Urothelium cell line (cell line): ENCODE measurements around the gene TOP1.

ENCODE experiments used
- DNase-seq: peaks from one replicate; pipeline ENCODE4 v3.0.0; 2011; ENCODE audit warnings: low spot score, mixed read lengths
- FAIRE-seq: peaks from 2 replicates; lab custom pipeline; 2011; peaks lifted over from hg19 to GRCh38; lab: Jason Lieb, UNC

TOP1 gene

GRCh38 chr20:41163821-41164220, 135.2 kb downstream of the TOP1 start:
- DNase-seq: no peak
- no peak for FAIRE-seq

DNA sequence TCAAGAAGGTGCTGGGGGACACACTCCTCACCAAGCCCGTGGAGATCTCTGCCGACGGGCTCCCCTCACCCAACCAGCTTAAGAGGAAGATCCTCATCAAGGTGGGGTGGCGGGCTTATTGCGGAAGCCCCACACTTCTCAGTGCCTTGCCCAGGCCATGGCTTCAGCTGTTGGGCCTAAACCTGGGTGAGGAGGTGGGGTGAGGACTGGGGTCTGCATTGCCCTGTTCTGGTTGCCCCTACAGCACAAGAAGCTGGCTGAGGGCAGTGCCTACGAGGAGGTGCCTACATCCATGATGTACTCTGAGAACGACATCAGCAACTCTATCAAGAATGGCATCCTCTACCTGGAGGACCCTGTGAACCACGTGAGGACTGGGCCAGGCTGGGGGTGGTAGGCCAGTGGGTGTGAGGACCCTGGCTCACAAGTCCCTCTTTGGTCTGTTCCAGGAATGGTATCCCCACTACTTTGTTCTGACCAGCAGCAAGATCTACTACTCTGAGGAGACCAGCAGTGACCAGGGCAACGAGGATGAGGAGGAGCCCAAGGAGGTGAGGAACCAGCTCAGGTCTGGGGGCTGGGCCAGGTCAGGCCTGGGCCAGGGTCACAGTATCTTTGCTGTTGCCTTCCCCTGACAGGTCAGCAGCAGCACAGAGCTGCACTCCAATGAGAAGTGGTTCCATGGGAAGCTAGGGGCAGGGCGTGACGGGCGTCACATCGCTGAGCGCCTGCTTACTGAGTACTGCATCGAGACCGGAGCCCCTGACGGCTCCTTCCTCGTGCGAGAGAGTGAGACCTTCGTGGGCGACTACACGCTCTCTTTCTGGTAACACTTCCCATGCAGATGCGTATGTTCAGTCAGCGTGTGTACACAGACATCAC, 136.6 kb downstream of the TOP1 start:
- FAIRE-seq (no peak), DNase-seq (no peak)

DNA sequence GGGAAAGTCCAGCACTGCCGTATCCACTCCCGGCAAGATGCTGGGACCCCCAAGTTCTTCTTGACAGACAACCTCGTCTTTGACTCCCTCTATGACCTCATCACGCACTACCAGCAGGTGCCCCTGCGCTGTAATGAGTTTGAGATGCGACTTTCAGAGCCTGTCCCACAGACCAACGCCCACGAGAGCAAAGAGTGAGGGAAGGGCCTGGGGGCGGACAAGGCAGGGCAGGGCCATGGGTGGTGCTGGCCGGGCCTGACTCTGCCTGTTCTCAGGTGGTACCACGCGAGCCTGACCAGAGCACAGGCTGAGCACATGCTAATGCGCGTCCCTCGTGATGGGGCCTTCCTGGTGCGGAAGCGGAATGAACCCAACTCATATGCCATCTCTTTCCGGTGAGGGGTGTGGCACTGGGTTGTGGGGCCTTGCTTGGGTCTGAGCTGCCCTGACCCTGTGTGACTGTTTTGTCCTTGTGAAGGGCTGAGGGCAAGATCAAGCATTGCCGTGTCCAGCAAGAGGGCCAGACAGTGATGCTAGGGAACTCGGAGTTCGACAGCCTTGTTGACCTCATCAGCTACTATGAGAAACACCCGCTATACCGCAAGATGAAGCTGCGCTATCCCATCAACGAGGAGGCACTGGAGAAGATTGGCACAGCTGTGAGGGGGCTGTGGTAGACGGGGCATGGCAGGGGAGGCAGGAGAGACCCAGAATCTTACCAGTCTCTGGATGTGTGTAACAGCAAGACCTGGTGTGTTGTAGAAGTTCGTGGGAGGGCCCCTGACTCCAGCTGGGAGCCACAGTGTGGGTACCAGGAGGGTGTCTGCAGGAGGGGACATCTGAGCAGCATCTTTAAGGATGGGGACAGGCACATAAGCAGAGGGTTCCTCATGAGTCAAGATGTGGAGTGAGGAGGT, 137.8 kb downstream of the TOP1 start:
- FAIRE-seq: no peak

DNA sequence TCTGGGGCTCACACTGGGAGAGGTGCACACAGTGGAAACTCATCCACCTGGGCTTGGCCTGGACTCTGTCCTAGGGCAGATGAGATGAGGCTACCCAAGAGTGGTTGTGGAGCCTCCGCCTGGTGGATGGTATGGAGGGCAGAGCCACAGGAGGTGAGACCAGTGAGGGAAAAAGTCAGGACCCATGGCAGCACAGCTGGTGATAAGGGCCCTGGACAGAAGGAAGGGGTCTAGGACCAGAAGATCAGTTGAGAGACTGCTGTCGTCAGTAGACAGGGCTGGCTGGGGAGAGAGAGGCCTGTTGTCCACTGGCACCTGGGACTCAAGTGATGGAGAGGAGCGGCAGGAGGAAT, 138.5 kb downstream of the TOP1 start:
- FAIRE-seq (no peak), DNase-seq (no peak)

More for the DNA sequence above, 137.8 kb downstream of the TOP1 start:
- DNase-seq: no peak

DNA sequence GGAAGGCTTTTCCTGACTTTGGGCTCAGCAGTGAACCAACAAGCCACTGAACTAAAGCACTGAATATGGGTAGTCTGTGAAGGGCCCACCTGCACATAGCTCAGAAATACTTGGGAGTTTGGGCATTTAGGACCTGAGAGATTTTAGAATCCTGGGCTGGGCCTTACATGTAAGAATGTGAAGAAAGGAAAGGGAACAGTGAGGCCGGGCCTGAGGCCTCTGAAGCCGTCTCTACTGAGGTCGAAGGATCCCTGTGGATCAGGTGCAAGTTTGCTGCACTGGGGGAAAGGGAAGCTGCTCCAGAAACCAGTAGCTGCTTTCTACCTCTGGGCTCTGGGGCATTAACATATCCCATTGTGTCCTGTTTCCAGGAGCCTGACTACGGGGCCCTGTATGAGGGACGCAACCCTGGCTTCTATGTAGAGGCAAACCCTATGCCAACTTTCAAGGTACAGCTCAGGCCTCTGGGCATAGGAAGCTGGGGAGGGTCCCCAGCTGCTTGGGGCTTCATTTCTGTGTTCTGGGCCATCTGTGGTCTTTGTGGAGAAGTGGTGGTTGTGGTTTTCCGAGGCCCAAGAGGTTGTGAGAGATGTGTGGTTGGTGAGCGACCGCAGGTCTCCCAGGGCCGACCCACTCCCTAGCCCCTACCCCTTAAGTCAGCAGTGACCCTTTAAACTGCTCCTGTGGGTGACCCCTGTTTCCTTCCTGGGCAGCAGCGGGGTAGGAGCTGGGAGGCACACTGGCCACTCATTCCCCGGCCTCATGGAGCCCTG, 139.0 kb downstream of the TOP1 start:
- FAIRE-seq (no peak), DNase-seq (no peak)

DNA sequence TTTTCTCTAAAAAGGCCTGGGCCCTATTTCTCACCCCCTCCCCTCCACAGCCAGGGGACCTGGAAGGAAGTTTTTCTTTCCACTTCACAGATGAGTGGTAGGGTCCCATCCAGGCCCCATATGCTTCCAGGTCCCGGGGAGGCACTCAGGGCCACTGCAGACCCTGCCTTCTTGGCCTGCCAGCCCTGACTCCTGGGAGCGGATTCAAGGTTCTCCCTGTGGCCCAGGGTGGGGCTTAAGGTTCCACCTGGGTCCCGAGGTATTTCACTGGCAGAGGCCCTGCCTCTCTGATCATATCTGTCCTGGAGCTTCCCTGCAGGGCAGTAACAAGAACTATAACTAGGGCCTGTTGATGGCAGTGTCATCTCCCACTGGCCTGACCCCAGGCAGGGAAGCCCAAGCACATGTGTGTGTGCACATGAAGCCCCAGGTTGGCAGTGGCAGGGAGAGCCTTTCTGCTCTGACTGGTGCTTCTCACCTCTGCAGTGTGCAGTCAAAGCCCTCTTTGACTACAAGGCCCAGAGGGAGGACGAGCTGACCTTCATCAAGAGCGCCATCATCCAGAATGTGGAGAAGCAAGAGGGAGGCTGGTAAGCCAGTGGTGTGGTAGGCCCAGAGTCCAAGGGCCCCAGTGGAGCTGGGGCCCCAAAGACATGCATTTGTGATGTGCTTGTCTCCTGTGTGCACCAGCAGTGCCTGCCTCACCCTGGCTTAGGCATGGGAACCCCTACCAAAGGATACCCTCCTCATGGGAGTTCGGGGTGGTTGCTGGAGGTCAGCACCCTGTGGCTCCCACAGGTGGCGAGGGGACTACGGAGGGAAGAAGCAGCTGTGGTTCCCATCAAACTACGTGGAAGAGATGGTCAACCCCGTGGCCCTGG, 139.9 kb downstream of the TOP1 start:
- FAIRE-seq (no peak), DNase-seq (no peak)

- FAIRE-seq: no peak
- DNase-seq: no peak
Observed at GRCh38 chr20:41169162-41169690, 140.6 kb downstream of the TOP1 start.

DNA sequence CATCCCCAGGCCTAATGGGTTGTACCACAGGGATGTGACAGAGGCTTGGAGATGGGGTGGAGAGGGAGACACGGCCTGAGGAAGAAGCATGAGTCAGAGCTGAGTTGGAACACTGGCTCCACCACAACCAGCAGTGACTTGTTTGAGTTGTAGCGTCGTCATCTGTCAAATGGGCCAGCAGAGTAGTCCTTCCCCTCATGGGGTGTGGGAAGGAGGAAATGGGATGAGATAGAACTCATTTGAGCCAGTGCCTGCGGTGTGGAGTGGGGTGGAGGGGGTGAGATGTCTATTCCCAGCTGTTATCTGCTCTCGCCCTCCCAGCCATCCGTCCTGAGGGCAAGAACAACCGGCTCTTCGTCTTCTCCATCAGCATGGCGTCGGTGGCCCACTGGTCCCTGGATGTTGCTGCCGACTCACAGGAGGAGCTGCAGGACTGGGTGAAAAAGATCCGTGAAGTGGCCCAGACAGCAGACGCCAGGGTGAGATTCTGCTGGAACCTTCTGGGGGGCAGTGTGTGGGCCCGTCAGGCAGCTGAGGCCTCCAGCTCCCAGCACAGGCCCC, 141.2 kb downstream of the TOP1 start:
- FAIRE-seq: no peak

DNA sequence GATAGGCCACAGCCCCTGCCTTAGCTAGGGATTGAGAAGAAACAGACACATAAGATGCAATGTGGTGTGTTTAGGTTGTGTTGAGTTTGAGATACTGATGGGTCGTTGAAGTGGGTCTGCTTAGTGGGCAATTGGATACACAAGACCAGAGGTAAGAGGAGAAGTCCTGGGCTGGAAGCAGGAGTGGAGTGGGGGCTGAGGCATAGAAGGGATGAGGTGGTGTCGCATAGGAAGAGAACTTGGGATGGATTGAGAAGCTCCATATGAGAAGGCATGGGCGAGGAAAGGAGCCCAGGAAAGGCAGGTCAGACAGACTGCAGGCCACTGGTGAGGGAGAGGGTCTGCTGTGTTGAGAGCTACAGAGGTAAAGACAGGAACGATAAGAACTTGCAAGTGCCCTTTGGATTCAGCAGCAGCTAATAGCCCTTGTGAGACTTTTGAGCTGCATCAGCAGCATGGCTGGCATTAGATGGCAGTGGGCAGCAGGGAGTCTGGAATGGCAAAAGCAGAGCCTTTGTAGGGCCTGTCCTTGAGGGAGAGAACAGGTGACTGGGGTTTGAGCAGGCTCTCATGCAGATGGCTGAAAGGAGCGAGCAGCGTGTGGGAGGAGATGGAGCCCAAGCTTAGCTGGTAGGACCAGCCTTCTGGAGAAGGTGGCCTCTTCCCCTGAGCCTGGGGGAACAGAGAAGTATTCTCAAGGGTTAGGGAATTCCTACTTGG, 141.9 kb downstream of the TOP1 start:
- no peak for DNase-seq
- FAIRE-seq: no peak

More for the DNA sequence above, 141.2 kb downstream of the TOP1 start:
- no peak for DNase-seq

DNA sequence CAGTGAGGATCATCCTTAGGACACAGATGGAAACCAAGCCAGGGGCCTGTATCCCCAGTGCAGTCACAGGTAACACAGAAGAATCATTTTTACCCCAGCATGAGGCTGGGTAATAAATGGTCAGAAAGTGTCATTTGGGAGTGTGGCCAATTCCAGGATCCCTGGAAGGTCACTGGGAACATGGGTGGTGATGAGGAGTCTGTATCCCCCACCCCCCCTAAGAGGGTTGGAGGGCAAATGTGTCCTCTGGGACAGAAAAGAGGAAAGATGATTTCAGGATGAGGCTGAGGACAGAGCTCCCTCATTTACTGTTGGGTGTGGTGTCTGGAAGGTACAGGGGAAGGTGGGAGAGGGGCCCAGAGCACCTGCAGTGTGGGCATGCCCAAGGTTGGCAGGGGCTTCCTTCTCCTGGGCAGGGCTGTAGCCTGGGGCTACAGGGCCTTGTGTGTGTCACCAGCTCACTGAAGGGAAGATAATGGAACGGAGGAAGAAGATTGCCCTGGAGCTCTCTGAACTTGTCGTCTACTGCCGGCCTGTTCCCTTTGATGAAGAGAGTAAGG, 143.2 kb downstream of the TOP1 start:
- FAIRE-seq (no peak), DNase-seq (no peak)

- FAIRE-seq: no peak
- DNase-seq: no peak
Observed at GRCh38 chr20:41172296-41173140, 143.9 kb downstream of the TOP1 start.

GRCh38 chr20:41173161-41173721, 144.6 kb downstream of the TOP1 start:
- DNase-seq: peak; percentile 77

GRCh38 chr20:41173791-41174341, 145.2 kb downstream of the TOP1 start:
- FAIRE-seq (no peak), DNase-seq (no peak)

More at GRCh38 chr20:41173161-41173721, 144.6 kb downstream of the TOP1 start:
- no peak for FAIRE-seq
